NCI-H1436 treated with DMSO at 0.1 percent for 48 hours (cell line): ENCODE measurements around the gene GLCCI1.

Experiments used
- DNase-seq: peaks from one replicate; lab custom pipeline; 2025; lab: John Stamatoyannopoulos, UW

The GLCCI1 gene

DNA sequence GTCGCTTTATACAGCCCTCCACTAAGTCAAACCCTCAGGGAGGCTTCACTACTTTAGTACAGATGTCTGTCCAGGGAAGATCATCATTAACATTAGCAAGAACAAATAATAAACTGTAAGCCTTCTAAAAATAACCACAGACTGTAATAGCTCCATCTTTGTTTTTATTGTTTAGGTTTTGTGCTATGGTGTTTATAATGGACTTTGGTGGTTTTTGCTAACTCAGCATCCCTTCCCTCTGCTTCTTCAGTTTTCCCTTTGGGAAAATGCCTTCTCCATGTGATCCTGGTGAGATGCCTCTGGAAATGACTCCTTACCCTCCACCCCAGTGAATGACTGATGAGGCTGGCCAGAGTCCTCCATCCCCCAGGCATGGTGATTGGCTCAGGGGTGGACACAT is 162.1 kb downstream of the GLCCI1 start:
- no peak for DNase-seq

DNA sequence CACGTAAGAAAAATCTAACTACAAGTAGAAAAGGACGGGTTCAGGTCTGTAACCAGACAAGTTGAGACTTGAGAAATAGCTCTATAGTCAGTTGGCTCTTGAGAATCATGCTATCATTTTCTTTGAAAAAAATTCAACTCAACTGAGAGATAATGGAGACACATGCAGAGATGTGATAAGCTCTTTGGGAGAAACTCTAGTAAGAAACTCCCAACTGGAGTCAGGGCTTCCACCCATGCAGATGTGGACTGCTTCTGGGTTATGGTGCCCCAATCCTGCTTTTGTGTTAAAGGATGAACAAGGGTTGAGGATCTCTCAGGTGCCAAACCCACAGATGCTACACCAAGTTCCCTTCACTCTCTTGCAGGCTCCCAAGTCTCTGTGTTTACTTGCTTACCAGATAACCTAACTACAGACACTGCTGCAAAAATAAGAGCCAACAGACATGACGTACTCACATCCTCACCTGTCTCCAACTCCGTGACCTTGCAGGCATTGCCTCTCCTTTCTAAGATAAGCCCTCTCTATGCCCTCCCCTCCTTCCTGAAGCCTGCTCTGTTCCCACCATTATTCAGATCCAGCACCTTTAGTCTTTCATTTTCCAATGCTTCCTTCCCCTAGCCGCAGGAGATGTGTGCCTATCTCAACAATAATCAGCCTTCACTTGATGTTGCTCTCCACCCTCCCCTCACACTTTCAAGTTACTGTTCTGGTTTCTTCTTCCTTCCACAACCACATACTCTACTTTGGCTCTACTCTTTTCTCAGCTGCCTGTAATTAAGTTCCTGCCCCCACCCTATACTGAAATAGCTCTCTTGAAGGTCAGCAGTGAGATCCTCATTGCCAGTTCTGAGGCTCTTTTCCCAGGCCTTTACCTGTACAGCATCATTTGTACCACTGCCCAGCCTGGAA is 163.4 kb downstream of the GLCCI1 start:
- no peak for DNase-seq

DNA sequence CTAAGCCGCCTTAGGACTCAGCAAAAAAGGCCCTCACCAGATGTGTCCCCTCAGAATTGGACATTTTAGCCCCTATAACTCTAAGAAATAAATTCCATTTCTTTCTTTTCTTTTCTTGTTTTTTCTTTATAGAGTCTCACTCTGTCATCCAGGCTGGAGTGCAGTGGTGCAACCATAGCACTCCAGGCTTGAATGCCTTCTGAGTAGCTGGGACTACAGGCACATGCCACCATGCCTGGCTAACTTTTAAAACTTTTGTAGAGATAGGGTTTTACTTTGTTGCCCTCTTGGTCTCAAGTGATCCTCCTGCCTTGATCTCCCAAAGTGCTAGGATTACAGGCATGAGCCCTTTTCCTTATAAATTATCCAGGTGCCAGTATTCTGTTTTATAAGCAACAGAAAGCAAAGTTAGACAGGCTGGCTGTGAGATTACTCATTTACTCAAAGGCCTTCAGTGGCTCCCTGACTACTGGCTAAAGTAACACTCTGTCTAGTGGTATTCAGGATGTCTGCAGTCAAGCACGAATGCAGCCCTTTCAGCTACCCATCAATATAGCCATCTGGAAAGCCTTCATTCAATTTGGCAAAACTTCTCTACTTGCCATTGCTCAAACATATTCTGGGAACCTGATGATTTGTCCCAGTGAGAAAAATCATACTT is 164.7 kb downstream of the GLCCI1 start:
- no peak for DNase-seq

DNA sequence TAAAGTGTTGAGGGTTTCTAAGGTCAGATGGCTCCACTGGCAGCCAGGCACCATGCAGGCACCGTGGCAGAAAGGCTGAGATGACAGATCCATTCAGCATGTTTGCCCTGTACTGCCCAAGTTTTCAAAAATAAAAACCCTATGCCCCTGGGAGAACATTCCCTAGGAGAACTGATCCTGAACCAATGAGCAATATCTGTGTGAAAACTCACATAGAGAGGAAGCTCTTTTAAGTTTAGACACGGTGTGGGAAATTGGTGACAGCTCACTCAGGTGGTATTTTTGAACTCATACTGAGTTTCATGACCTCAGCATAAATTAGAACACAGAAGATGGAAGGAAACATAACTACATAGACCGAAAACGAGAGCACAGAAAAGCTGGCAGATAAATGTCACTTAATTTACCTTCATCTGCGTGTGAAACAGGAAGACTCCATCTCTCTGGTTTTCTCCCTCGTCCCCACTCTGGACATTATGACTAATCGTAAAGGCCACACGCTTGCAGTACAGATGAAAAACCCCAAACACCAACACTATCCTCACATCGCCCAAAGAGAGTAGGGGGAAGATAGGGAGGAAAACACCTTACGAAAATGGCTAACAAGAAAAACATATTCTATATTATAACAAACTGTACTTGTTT is 165.6 kb downstream of the GLCCI1 start:
- DNase-seq, result no peak

DNA sequence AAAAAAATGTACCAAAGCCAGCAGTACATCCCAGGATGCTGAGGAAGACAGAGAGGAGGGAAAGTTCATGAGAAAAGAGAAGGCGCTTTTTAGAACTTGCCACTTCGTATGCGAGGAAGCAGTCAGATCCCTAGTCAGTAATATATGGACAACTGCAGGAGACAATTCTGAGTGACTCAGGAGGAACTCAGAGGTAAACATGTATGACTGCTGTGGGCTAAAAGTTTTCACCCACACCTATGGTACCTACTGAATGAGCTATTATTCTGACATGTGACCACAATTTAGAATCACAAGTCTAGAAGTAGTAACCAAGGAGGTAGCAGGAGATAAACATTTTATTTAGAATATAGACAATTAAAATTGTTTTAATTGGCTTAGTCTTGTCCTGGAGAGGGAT is 166.8 kb downstream of the GLCCI1 start:
- DNase-seq, result no peak

DNA sequence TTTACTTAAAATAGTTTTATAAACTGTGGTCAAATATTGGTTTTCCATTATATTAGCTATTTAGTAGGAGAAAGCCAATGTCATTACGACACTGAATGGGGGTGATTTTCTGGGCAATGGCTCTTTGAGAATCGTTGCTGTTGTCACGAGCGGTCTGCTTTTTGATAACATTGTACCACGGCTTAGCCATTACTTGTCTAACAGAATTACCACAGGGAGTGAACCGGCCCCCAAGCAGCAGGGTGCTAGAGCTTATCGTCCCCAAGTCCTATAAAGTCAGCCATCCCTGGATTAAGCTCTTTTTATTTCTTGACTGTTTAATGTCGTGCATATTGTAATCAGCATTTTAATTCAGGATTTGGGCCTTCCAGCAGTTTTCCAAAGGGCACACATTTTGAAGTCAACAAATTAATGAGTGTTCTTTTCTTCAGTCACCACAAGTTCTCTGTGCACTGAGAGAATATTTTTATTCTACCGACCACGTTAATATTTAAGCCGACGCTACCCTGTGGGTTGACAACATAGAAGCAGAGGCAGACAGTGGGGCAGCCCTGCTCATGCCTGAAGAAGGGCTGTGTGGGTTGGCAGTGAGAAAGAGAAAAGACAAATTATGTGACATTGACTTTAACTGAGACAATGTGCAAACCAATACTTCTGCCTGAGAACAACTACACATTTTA is 167.6 kb downstream of the GLCCI1 start:
- DNase-seq, result no peak
